Activated CD8-positive, alpha-beta memory T cell treated with anti-CD3 and anti-CD28 coated beads, Interleukin-2, amount 50 U/mL, for 1 hour (primary cell): ENCODE measurements around the gene SPRY1.

ENCODE experiments used
- DNase-seq: peaks from one replicate; pipeline ENCODE4 v3.0.0-alpha.2; 2020; ENCODE audit errors: extremely low read depth

SPRY1 gene

GRCh38 chr4:123396307-123397143 lies at the start of gene SPRY1:
TSS of gene SPRY1 (plus strand) at chr4:123396795. CDS start at chr4:123401592, 4,797 bp downstream.
- DNase-seq = peak; percentile 60

GRCh38 chr4:123346951-123347350 lies 49.6 kb upstream of the SPRY1 start:
- DNase-seq = no peak

GRCh38 chr4:123348946-123349345 lies 47.6 kb upstream of the SPRY1 start:
- no peak for DNase-seq

GRCh38 chr4:123349421-123350190 lies 47.0 kb upstream of the SPRY1 start:
- DNase-seq = no peak

- no peak for DNase-seq
Observed at GRCh38 chr4:123350191-123350544, 46.4 kb upstream of the SPRY1 start.

- no peak for DNase-seq
Observed at GRCh38 chr4:123350726-123351125, 45.9 kb upstream of the SPRY1 start.

- no peak for DNase-seq
Observed at GRCh38 chr4:123351713-123352112, 44.9 kb upstream of the SPRY1 start.

GRCh38 chr4:123352240-123352945 lies 44.2 kb upstream of the SPRY1 start:
- no peak for DNase-seq

GRCh38 chr4:123352966-123353365 lies 43.6 kb upstream of the SPRY1 start:
- DNase-seq = no peak

GRCh38 chr4:123353656-123354055 lies 42.9 kb upstream of the SPRY1 start:
- no peak for DNase-seq

GRCh38 chr4:123354701-123355100 lies 41.9 kb upstream of the SPRY1 start:
- DNase-seq = no peak

- no peak for DNase-seq
Observed at GRCh38 chr4:123356921-123357320, 39.7 kb upstream of the SPRY1 start.

GRCh38 chr4:123359449-123360315 lies 36.9 kb upstream of the SPRY1 start:
- DNase-seq = no peak

GRCh38 chr4:123361195-123361861 lies 35.3 kb upstream of the SPRY1 start:
- no peak for DNase-seq

GRCh38 chr4:123362103-123362502 lies 34.5 kb upstream of the SPRY1 start:
- DNase-seq = no peak

GRCh38 chr4:123363729-123364128 lies 32.9 kb upstream of the SPRY1 start:
- no peak for DNase-seq

GRCh38 chr4:123364906-123365305 lies 31.7 kb upstream of the SPRY1 start:
- no peak for DNase-seq

- no peak for DNase-seq
Observed at GRCh38 chr4:123365412-123365811, 31.2 kb upstream of the SPRY1 start.

GRCh38 chr4:123366144-123366748 lies 30.3 kb upstream of the SPRY1 start:
- DNase-seq = no peak

GRCh38 chr4:123378794-123379193 lies 17.8 kb upstream of the SPRY1 start:
- no peak for DNase-seq
